ENCODE data around the gene BHLHA9.

GRCh38 chr17:1271441-1271840 is 1.2 kb downstream of the BHLHA9 start:
- no peak for TF ChIP-seq CTCF (IDR thresholded peaks at IDR 0.05; ENCODE audit: extremely low read depth in 1 of 2, insufficient read depth in 1 of 2, low read depth in 1 of 2, low read length in 2 of 2)
- TF ChIP-seq POLR2A (IDR thresholded peaks at IDR 0.05; ENCODE audit: low read depth, low read length), result no peak
- TF ChIP-seq EZH2 (IDR thresholded peaks at IDR 0.05; ENCODE audit: borderline replicate concordance, low read depth, low read length, severe bottlenecking), result no peak
- TF ChIP-seq MYC (IDR thresholded peaks at IDR 0.05; ENCODE audit: low read depth, low read length), result no peak
- no peak for TF ChIP-seq POLR2AphosphoS5 (IDR thresholded peaks at IDR 0.05; ENCODE audit: insufficient read depth, low read depth, low read length)
- no peak for TF ChIP-seq GATA2 (IDR thresholded peaks at IDR 0.05; ENCODE audit: insufficient read depth, insufficient read length, low read depth, low read length)
- no peak for TF ChIP-seq MAX (IDR thresholded peaks at IDR 0.05; ENCODE audit: insufficient read depth, insufficient read length)

Data from endothelial cell of umbilical vein (primary cell).